Keratinocyte (primary cell): ENCODE data around the gene CLMN.

Experiments used
- EZH2 ChIP-seq: IDR thresholded peaks from one replicate; pipeline ENCODE4 v1.6.1; 2012; ENCODE audit warnings: inconsistent platforms, mild to moderate bottlenecking, low read length, moderate library complexity
- TF ChIP-seq, protein P1 (sequence below), 3 experiments: IDR thresholded peaks in 1 of 3; conservative IDR thresholded peaks in 1 of 3; optimal IDR thresholded peaks in 1 of 3; 2 replicates in 2 of 3; 3 replicates in 1 of 3; pipeline versions ENCODE3 to v1.5.1; 2011; ENCODE audit warnings: low read length in 3 of 3, mild to moderate bottlenecking in 3 of 3, moderate library complexity in 2 of 3, control low read depth in 1 of 3, inconsistent platforms in 1 of 3; ENCODE audit not compliant: insufficient read depth in 2 of 3; ENCODE audit errors: extremely low read depth in 1 of 3

- TF ChIP-seq, protein P1, sequence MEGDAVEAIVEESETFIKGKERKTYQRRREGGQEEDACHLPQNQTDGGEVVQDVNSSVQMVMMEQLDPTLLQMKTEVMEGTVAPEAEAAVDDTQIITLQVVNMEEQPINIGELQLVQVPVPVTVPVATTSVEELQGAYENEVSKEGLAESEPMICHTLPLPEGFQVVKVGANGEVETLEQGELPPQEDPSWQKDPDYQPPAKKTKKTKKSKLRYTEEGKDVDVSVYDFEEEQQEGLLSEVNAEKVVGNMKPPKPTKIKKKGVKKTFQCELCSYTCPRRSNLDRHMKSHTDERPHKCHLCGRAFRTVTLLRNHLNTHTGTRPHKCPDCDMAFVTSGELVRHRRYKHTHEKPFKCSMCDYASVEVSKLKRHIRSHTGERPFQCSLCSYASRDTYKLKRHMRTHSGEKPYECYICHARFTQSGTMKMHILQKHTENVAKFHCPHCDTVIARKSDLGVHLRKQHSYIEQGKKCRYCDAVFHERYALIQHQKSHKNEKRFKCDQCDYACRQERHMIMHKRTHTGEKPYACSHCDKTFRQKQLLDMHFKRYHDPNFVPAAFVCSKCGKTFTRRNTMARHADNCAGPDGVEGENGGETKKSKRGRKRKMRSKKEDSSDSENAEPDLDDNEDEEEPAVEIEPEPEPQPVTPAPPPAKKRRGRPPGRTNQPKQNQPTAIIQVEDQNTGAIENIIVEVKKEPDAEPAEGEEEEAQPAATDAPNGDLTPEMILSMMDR (optimal IDR thresholded peaks at IDR 0.05 in 1 of 3, IDR thresholded peaks at IDR 0.05 in 1 of 3, conservative IDR thresholded peaks at IDR 0.05 in 1 of 3; ENCODE audit: extremely low read depth in 1 of 3, insufficient read depth in 2 of 3, low read length in 3 of 3): no peak
- no peak for TF ChIP-seq EZH2
Observed at GRCh38 chr14:95356245-95356869, 36.6 kb upstream of the CLMN start.
